ENCODE results near the gene ERBB4. TPM values are rescaled to one million over a fixed set of nuclear protein-coding genes. Genes with fewer than 3 reads are reported as not detected.

ERBB4 gene
- total RNA-seq, 4 donors from 2014 or later = 1.6 to 5.7 (median 3.5) TPM

- intact Hi-C loops (cut with DNase I; ENCODE audit: low total_unique reads) = no loop called here
- ATAC-seq (no peak), DNase-seq (no peak)
- Histone ChIP-seq H3K4me1 (peaks cover 9 to 17% of the 10 kb centered on the region in 2 donors), H3K36me3 (no peaks in the 10 kb centered on the region), H3K9me3 (no peaks in the 10 kb centered on the region), H3K4me3 (no peak overlapping the region), H3K27ac (no peak overlapping the region), H3K27me3 (no peaks in the 10 kb centered on the region)
- in situ Hi-C loops (cut with MboI; ENCODE audit: low sequenced_read_pairs in 4 of 4) = loop anchor here in 1 of 4 donors (25.0 kb wide), 1 partner anchor 641 kb away; no protein-coding TSS in a partner anchor
- TF ChIP-seq POLR2A (IDR thresholded peaks at IDR 0.05) = no peak
- no peak for TF ChIP-seq CTCF (IDR thresholded peaks at IDR 0.05 in 4 of 5, conservative IDR thresholded peaks at IDR 0.05 in 1 of 5)
Observed at GRCh38 chr2:212528106-212528856, 10.3 kb downstream of the ERBB4 start.

GRCh38 chr2:212526059-212526458 is 12.5 kb downstream of the ERBB4 start:
- Histone ChIP-seq H3K9me3 (no peaks in the 10 kb centered on the region), H3K36me3 (no peaks in the 10 kb centered on the region), H3K27ac (no peak overlapping the region), H3K4me1 (peaks cover 9 to 17% of the 10 kb centered on the region in 2 donors), H3K27me3 (no peaks in the 10 kb centered on the region), H3K4me3 (no peak overlapping the region)
- DNase-seq (no peak), ATAC-seq (no peak)
- in situ Hi-C loops (cut with MboI; ENCODE audit: low sequenced_read_pairs in 4 of 4) = loop anchor here in 1 of 4 donors (25.0 kb wide), 1 partner anchor 639 kb away; no protein-coding TSS in a partner anchor
- intact Hi-C loops (cut with DNase I; ENCODE audit: low total_unique reads) = no loop called here
- TF ChIP-seq CTCF (IDR thresholded peaks at IDR 0.05 in 4 of 5, conservative IDR thresholded peaks at IDR 0.05 in 1 of 5) (no peak), POLR2A (IDR thresholded peaks at IDR 0.05) (no peak)

- no peaks in the 10 kb centered on the region for H3K36me3 ChIP-seq
- H3K27ac ChIP-seq = no peak overlapping the region
- no peak overlapping the region for H3K4me3 ChIP-seq
- no peaks in the 10 kb centered on the region for H3K9me3 ChIP-seq
- DNase-seq = no peak
- intact Hi-C loops (cut with DNase I; ENCODE audit: low total_unique reads) = no loop called here
- H3K4me1 ChIP-seq = peaks cover 8 to 9% of the 10 kb centered on the region in 2 donors
- no peak for ATAC-seq
- TF ChIP-seq POLR2A (IDR thresholded peaks at IDR 0.05) = no peak
- no peak for TF ChIP-seq CTCF (IDR thresholded peaks at IDR 0.05 in 4 of 5, conservative IDR thresholded peaks at IDR 0.05 in 1 of 5)
- in situ Hi-C loops (cut with MboI; ENCODE audit: low sequenced_read_pairs in 4 of 4) = no loop called here
- H3K27me3 ChIP-seq = no peaks in the 10 kb centered on the region
Observed at GRCh38 chr2:212523756-212524155, 14.8 kb downstream of the ERBB4 start.

- peaks cover 0 to 9% of the 10 kb centered on the region in 2 donors for H3K4me1 ChIP-seq
- no peak for ATAC-seq
- H3K27me3 ChIP-seq = no peaks in the 10 kb centered on the region
- H3K27ac ChIP-seq = no peak overlapping the region
- no peak for DNase-seq
- intact Hi-C loops (cut with DNase I; ENCODE audit: low total_unique reads) = no loop called here
- TF ChIP-seq POLR2A (IDR thresholded peaks at IDR 0.05) = no peak
- no peak for TF ChIP-seq CTCF (IDR thresholded peaks at IDR 0.05 in 4 of 5, conservative IDR thresholded peaks at IDR 0.05 in 1 of 5)
- H3K9me3 ChIP-seq = no peaks in the 10 kb centered on the region
- no peak overlapping the region for H3K4me3 ChIP-seq
- in situ Hi-C loops (cut with MboI; ENCODE audit: low sequenced_read_pairs in 4 of 4) = no loop called here
- H3K36me3 ChIP-seq = no peaks in the 10 kb centered on the region
Observed at GRCh38 chr2:212520340-212520739, 18.3 kb downstream of the ERBB4 start.

All from gastrocnemius medialis (tissue), 4 donors.